Kidney epithelial cell (primary cell): ENCODE measurements around the gene EIF2B5. TPM values are rescaled to one million over a fixed set of nuclear protein-coding genes. Genes with fewer than 3 reads are reported as not detected.
"Not testable (repeated sequence)": the region's sequence is repeated elsewhere in the genome, so short reads cannot be mapped to it uniquely, and the experiment has no call there.

Source experiments
- DNase-seq: peaks from one replicate; pipeline ENCODE4 v3.0.0-alpha.2; 2010; ENCODE audit warnings: low read depth
- H3K27me3 ChIP-seq: 2 replicates; pipeline ENCODE4 v1.6.0; 2011; ENCODE audit warnings: low read length; ENCODE audit not compliant: control insufficient read depth, insufficient read depth
- H3K36me3 ChIP-seq: 2 replicates; pipeline ENCODE4 v1.5.1; 2011; ENCODE audit warnings: low read length; ENCODE audit not compliant: control insufficient read depth, insufficient read depth
- H3K4me3 ChIP-seq: 2 replicates; pipeline ENCODE4 v1.5.1; 2011; ENCODE audit warnings: low read depth, mild to moderate bottlenecking, control low read depth, low read length
- CTCF ChIP-seq: IDR thresholded peaks from 2 replicates; pipeline ENCODE4 v1.5.1; 2011; ENCODE audit warnings: mild to moderate bottlenecking, moderate library complexity, low read length, control low read depth, inconsistent platforms; ENCODE audit not compliant: insufficient read depth, poor library complexity, severe bottlenecking
- total RNA-seq: library from RNA; depleted of rRNA; stranded (reverse); fragments of >200 nt; gene quantifications from 2 replicates; pipeline ENCODE4 v1.2.3, GENCODE V29; 2015

Gene EIF2B5
- total RNA-seq, 1 donor from 2014 or later: 33.8 TPM

- Histone ChIP-seq H3K27me3 (no peaks in the 10 kb centered on the region), H3K36me3 (no peaks in the 10 kb centered on the region), H3K4me3 (peak overlapping the region; percentile 96)
- DNase-seq: no peak
- TF ChIP-seq CTCF: no peak
Measured at GRCh38 chr3:184157206-184157605, 22.0 kb downstream of the EIF2B5 start.

GRCh38 chr3:184158404-184158803 lies 23.2 kb downstream of the EIF2B5 start:
- TF ChIP-seq CTCF: no peak
- no peaks in the 10 kb centered on the region for H3K36me3 ChIP-seq
- DNase-seq: no peak
- no peak overlapping the region for H3K4me3 ChIP-seq
- H3K27me3 ChIP-seq: no peaks in the 10 kb centered on the region

- Histone ChIP-seq H3K36me3 (no peaks in the 10 kb centered on the region), H3K27me3 (no peaks in the 10 kb centered on the region), H3K4me3 (no peak overlapping the region)
- no peak for DNase-seq
- TF ChIP-seq CTCF: no peak
Measured at GRCh38 chr3:184160456-184160855, 25.3 kb downstream of the EIF2B5 start.

- not testable (repeated sequence) for H3K36me3 ChIP-seq, H3K27me3 ChIP-seq, DNase-seq
Measured at GRCh38 chr3:184162571-184163070, 27.5 kb downstream of the EIF2B5 start.

GRCh38 chr3:184164648-184165330 lies 29.6 kb downstream of the EIF2B5 start:
- no peak for DNase-seq
- TF ChIP-seq CTCF: no peak
- Histone ChIP-seq H3K36me3 (no peaks in the 10 kb centered on the region), H3K27me3 (no peaks in the 10 kb centered on the region), H3K4me3 (no peak overlapping the region)

More at GRCh38 chr3:184162571-184163070, 27.5 kb downstream of the EIF2B5 start:
- not testable (repeated sequence) for H3K4me3 ChIP-seq

GRCh38 chr3:184165543-184165942 lies 30.4 kb downstream of the EIF2B5 start:
- no peak for DNase-seq
- Histone ChIP-seq H3K4me3 (no peak overlapping the region), H3K36me3 (no peaks in the 10 kb centered on the region), H3K27me3 (no peaks in the 10 kb centered on the region)
- TF ChIP-seq CTCF: no peak
